Coronary artery (tissue), 2 donors: ENCODE data around the gene WDR5.

Experiments
- DNase-seq: peaks from one replicate; pipeline ENCODE4 v3.0.0-alpha.2; 2017; ENCODE audit warnings: low spot score
- H3K27ac ChIP-seq, 2 donors: fragments of 200-600 bp; sonication (generic); one replicate each; pipeline ENCODE4 v1.5.1; 2016 to 2019
- H3K4me3 ChIP-seq: fragments of 200-600 bp; sonication (generic); 2 replicates; pipeline ENCODE4 v1.5.1; 2016; ENCODE audit warnings: mild to moderate bottlenecking, moderate library complexity
- TF ChIP-seq, protein P1 (sequence below): fragments of 200-600 bp; sonication (generic); IDR thresholded peaks from one replicate; pipeline ENCODE4 v1.5.1; 2019; ENCODE audit warnings: antibody characterized with exemption

WDR5 gene

GRCh38 chr9:134175808-134176598 is 40.1 kb downstream of the WDR5 start:
- Histone ChIP-seq H3K27ac (no peak overlapping the region), H3K4me3 (no peak overlapping the region)
- DNase-seq: no peak

GRCh38 chr9:134176599-134176968 is 40.7 kb downstream of the WDR5 start:
- TF ChIP-seq, protein P1, sequence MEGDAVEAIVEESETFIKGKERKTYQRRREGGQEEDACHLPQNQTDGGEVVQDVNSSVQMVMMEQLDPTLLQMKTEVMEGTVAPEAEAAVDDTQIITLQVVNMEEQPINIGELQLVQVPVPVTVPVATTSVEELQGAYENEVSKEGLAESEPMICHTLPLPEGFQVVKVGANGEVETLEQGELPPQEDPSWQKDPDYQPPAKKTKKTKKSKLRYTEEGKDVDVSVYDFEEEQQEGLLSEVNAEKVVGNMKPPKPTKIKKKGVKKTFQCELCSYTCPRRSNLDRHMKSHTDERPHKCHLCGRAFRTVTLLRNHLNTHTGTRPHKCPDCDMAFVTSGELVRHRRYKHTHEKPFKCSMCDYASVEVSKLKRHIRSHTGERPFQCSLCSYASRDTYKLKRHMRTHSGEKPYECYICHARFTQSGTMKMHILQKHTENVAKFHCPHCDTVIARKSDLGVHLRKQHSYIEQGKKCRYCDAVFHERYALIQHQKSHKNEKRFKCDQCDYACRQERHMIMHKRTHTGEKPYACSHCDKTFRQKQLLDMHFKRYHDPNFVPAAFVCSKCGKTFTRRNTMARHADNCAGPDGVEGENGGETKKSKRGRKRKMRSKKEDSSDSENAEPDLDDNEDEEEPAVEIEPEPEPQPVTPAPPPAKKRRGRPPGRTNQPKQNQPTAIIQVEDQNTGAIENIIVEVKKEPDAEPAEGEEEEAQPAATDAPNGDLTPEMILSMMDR: no peak
- no peak for DNase-seq
- no peak overlapping the region for H3K4me3 ChIP-seq
- H3K27ac ChIP-seq: no peak overlapping the region

More at GRCh38 chr9:134175808-134176598, 40.1 kb downstream of the WDR5 start:
- TF ChIP-seq, protein P1: no peak

DNA sequence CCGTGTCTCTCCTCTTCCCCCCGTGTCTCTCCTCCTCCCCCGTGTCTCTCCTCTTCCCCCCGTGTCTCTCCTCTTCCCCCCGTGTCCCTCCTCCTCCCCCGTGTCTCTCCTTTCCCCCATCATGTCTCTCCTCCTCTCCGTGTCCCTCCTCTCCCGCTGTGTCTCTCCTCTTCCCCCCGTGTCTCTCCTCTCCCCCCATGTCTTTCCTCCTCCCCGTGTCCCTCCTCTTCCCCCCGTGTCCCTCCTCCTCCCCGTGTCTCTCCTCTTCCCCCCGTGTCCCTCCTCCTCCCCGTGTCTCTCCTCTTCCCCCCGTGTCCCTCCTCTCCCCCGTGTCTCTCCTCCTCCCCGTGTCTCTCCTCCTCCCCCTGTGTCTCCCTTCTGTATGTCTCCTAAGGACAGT is 41.3 kb downstream of the WDR5 start:
- Histone ChIP-seq H3K4me3 (no peak overlapping the region), H3K27ac (no peak overlapping the region)
- DNase-seq: no peak
- TF ChIP-seq, protein P1: no peak

GRCh38 chr9:134177624-134178393 is 41.9 kb downstream of the WDR5 start:
- Histone ChIP-seq H3K27ac (no peak overlapping the region), H3K4me3 (no peak overlapping the region)
- DNase-seq: no peak
- TF ChIP-seq, protein P1: no peak

DNA sequence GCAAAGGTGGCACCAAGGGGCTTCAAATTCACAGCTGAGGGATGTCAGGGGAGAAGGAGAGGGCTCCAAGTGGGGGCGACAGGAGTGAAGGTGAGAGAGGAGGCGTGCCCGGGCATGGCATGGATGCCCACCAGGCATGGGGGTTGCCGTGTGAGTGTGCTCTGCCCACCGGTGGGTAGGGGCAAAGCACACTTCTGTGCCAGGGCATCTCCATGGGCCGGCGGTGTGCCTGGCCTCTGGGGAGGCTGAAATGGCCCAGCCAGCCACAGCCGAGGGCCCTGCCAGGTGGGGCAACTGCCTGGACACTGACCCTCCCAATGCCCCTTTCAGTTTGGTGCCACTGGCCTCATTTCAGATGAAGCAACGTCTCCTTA is 42.5 kb downstream of the WDR5 start:
- H3K4me3 ChIP-seq: no peak overlapping the region
- no peak for DNase-seq
- TF ChIP-seq, protein P1: no peak
- no peak overlapping the region for H3K27ac ChIP-seq

GRCh38 chr9:134178768-134179551 is 43.1 kb downstream of the WDR5 start:
- H3K27ac ChIP-seq: no peak overlapping the region
- no peak for DNase-seq
- TF ChIP-seq, protein P1: no peak
- no peak overlapping the region for H3K4me3 ChIP-seq
